Uterus (tissue), 4 donors: ENCODE data around the gene HTR4. TPM values are rescaled to one million over a fixed set of nuclear protein-coding genes. Genes with fewer than 3 reads are reported as not detected.

ENCODE experiments used
- DNase-seq, 2 donors: peaks; one replicate each; pipeline ENCODE4 v3.0.0-alpha.2; 2019 to 2020
- H3K27ac ChIP-seq, 2 donors: fragments of 200-600 bp; sonication (generic); 1 replicate in 1 of 2; 2 replicates in 1 of 2; pipeline ENCODE4 v1.5.1; 2016 to 2018
- H3K27me3 ChIP-seq, 2 donors: fragments of 200-600 bp; sonication (generic); one replicate each; pipeline ENCODE4 v1.5.1; 2018 to 2019; ENCODE audit warnings: control low read depth in 1 of 2
- H3K36me3 ChIP-seq, 2 donors: fragments of 200-600 bp; sonication (generic); one replicate each; pipeline ENCODE4 v1.5.1; 2019; ENCODE audit warnings: control low read depth in 1 of 2
- H3K4me1 ChIP-seq, 2 donors: fragments of 200-600 bp; sonication (generic); one replicate each; pipeline ENCODE4 v1.5.1; 2018 to 2019; ENCODE audit warnings: control low read depth in 1 of 2
- H3K4me3 ChIP-seq, 2 donors: fragments of 200-600 bp; sonication (generic); 1 replicate in 1 of 2; 2 replicates in 1 of 2; pipeline ENCODE4 v1.5.1; 2018 to 2019; ENCODE audit warnings: mild to moderate bottlenecking in 1 of 2
- H3K9me3 ChIP-seq, 2 donors: fragments of 200-600 bp; sonication (generic); one replicate each; pipeline ENCODE4 v1.5.1; 2019; ENCODE audit warnings: control low read depth in 1 of 2
- CTCF ChIP-seq, 4 experiments: fragments of 200-600 bp in 2 of 4; fragments of 450-650 bp in 2 of 4; sonication (generic) in 2 of 4; IDR thresholded peaks; one replicate each; pipeline ENCODE4 v1.5.1; 2016 to 2019; ENCODE audit warnings: antibody characterized with exemption in 4 of 4, mild to moderate bottlenecking in 2 of 4, moderate library complexity in 1 of 4
- POLR2A ChIP-seq, 2 donors: fragments of 450-650 bp; IDR thresholded peaks; one replicate each; pipeline ENCODE4 v1.6.1; 2016; ENCODE audit warnings: antibody characterized with exemption in 2 of 2, mild to moderate bottlenecking in 1 of 2, moderate library complexity in 1 of 2
- intact Hi-C: fragments of 100-400 bp; cut with DNase I; formaldehyde crosslinking; loops from one replicate; pipeline ENCODE4 v1.15.1; 2023; ENCODE audit warnings: low total_unique reads
- total RNA-seq, 4 donors: library from RNA; depleted of rRNA in 3 of 4; stranded (reverse); fragments of >200 nt in 3 of 4; gene quantifications; one replicate each; pipeline versions ENCODE4 v1.1.0 to v1.2.4, GENCODE V29; 2014 to 2023
- donor health status: DM: yes; HTN: yes; CAD: no.

Gene HTR4
- total RNA-seq, 4 donors from 2014 or later = 0.26 to 0.40 TPM; not detected in 2

GRCh38 chr5:148619484-148619883, 34.8 kb downstream of the HTR4 start:
- no peaks in the 10 kb centered on the region for H3K27me3 ChIP-seq
- TF ChIP-seq POLR2A (IDR thresholded peaks at IDR 0.05) (no peak), CTCF (IDR thresholded peaks at IDR 0.05) (no peak)
- H3K9me3 ChIP-seq = no peaks in the 10 kb centered on the region
- no peaks in the 10 kb centered on the region for H3K4me1 ChIP-seq
- H3K27ac ChIP-seq = no peak overlapping the region
- DNase-seq = no peak
- no peak overlapping the region for H3K4me3 ChIP-seq
- H3K36me3 ChIP-seq = no peaks in the 10 kb centered on the region
- intact Hi-C loops = no loop called here

- no peak for DNase-seq
- no peaks in the 10 kb centered on the region for H3K27me3 ChIP-seq
- H3K4me1 ChIP-seq = no peaks in the 10 kb centered on the region
- no peak overlapping the region for H3K4me3 ChIP-seq
- TF ChIP-seq POLR2A (IDR thresholded peaks at IDR 0.05) = no peak
- no peak for TF ChIP-seq CTCF (IDR thresholded peaks at IDR 0.05)
- no peak overlapping the region for H3K27ac ChIP-seq
- intact Hi-C loops = no loop called here
- no peaks in the 10 kb centered on the region for H3K9me3 ChIP-seq
- no peaks in the 10 kb centered on the region for H3K36me3 ChIP-seq
These were observed 38.6 kb downstream of the HTR4 start for GRCh38 chr5:148615644-148616275.

GRCh38 chr5:148607406-148607805, 46.9 kb downstream of the HTR4 start:
- TF ChIP-seq CTCF (IDR thresholded peaks at IDR 0.05) (no peak), POLR2A (IDR thresholded peaks at IDR 0.05) (no peak)
- no peak for DNase-seq
- no peaks in the 10 kb centered on the region for H3K27me3 ChIP-seq
- no peaks in the 10 kb centered on the region for H3K36me3 ChIP-seq
- no peak overlapping the region for H3K4me3 ChIP-seq
- intact Hi-C loops = no loop called here
- H3K4me1 ChIP-seq = no peaks in the 10 kb centered on the region
- H3K27ac ChIP-seq = no peak overlapping the region
- no peaks in the 10 kb centered on the region for H3K9me3 ChIP-seq

GRCh38 chr5:148606296-148606695, 48.0 kb downstream of the HTR4 start:
- DNase-seq = no peak
- Histone ChIP-seq H3K4me3 (no peak overlapping the region), H3K4me1 (no peaks in the 10 kb centered on the region), H3K27ac (no peak overlapping the region), H3K36me3 (no peaks in the 10 kb centered on the region), H3K9me3 (no peaks in the 10 kb centered on the region), H3K27me3 (no peaks in the 10 kb centered on the region)
- TF ChIP-seq CTCF (IDR thresholded peaks at IDR 0.05) (no peak), POLR2A (IDR thresholded peaks at IDR 0.05) (no peak)
- intact Hi-C loops = no loop called here

- no peak for DNase-seq
- Histone ChIP-seq H3K36me3 (no peaks in the 10 kb centered on the region), H3K9me3 (no peaks in the 10 kb centered on the region), H3K4me1 (no peaks in the 10 kb centered on the region), H3K4me3 (no peak overlapping the region), H3K27me3 (no peaks in the 10 kb centered on the region), H3K27ac (no peak overlapping the region)
- intact Hi-C loops = no loop called here
- TF ChIP-seq CTCF (IDR thresholded peaks at IDR 0.05) (no peak), POLR2A (IDR thresholded peaks at IDR 0.05) (no peak)
These were observed 55.1 kb downstream of the HTR4 start for GRCh38 chr5:148599187-148599586.
